GM10248 (cell line): ENCODE measurements around the gene PAPSS2.

Experiments used
- CTCF ChIA-PET: fragments of 300-600 bp; sonication (Branson Sonifier 250); formaldehyde crosslinking; extraction: SDS; loops from one replicate; lab custom pipeline; 2021; ENCODE audit warnings: antibody characterized with exemption; lab: Yijun Ruan, JAX
- POLR2A ChIA-PET: fragments of 350-650 bp; sonication (Branson Sonifier 250); formaldehyde crosslinking; extraction: SDS; loops from one replicate; lab custom pipeline; 2020; ENCODE audit warnings: antibody characterized with exemption; lab: Yijun Ruan, JAX
- DNase-seq: peaks from one replicate; pipeline ENCODE4 v3.0.0; 2012; ENCODE audit errors: extremely low spot score
- TF ChIP-seq, protein P1 (sequence below): IDR thresholded peaks from 2 replicates; pipeline ENCODE4 v1.5.1; 2012; ENCODE audit warnings: mild to moderate bottlenecking, low read depth; ENCODE audit errors: extremely low read depth, missing control alignments, control extremely low read depth

PAPSS2 gene

DNA sequence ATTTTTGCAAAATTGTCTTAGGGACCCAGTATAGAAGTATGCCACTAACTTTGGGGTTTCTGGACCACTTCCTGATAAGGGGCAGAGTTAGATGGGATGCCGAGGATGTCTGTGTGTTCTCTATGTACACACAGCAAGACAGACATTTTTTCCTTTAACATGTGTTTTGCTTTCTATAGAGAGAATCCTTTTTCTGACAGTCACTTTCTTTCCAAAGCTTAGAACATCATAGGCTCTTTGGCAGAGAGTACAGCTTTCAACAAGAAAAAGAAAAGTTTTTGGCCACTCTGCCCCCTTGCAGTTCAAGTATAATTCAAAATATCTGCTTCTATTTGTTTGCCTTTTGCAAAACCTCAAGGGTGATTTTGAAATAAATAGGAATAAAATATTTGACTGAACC lies 44.1 kb downstream of the PAPSS2 start:
- ChIA-PET CTCF (interaction anchor here (1.3 kb wide), 1 partner anchor 30 kb away, joined by 4 read pairs; no protein-coding TSS in a partner anchor), POLR2A (no interaction called here)
- DNase-seq = no peak
- TF ChIP-seq, protein P1, sequence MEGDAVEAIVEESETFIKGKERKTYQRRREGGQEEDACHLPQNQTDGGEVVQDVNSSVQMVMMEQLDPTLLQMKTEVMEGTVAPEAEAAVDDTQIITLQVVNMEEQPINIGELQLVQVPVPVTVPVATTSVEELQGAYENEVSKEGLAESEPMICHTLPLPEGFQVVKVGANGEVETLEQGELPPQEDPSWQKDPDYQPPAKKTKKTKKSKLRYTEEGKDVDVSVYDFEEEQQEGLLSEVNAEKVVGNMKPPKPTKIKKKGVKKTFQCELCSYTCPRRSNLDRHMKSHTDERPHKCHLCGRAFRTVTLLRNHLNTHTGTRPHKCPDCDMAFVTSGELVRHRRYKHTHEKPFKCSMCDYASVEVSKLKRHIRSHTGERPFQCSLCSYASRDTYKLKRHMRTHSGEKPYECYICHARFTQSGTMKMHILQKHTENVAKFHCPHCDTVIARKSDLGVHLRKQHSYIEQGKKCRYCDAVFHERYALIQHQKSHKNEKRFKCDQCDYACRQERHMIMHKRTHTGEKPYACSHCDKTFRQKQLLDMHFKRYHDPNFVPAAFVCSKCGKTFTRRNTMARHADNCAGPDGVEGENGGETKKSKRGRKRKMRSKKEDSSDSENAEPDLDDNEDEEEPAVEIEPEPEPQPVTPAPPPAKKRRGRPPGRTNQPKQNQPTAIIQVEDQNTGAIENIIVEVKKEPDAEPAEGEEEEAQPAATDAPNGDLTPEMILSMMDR = no peak

DNA sequence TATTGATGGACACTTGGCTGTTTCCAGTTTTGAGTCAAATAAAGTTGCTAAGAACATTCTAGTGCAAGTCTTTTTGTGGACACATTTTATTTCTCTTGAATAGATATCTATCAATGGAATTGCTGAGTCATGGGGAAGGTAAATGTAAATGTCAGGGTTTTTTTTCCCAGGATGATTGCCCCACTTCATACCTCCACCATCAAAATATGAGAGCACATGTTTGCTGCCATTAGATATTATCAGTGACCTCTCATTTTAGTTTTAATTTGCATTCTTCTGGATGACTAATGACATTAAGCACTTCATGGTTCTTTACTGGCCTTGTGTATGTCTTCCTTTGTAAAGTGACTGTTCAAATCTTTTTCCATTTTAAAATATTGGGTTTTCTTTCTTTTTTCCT lies 45.7 kb downstream of the PAPSS2 start:
- DNase-seq = no peak
- TF ChIP-seq, protein P1 = no peak
- CTCF ChIA-PET = no interaction called here
- POLR2A ChIA-PET = no interaction called here

DNA sequence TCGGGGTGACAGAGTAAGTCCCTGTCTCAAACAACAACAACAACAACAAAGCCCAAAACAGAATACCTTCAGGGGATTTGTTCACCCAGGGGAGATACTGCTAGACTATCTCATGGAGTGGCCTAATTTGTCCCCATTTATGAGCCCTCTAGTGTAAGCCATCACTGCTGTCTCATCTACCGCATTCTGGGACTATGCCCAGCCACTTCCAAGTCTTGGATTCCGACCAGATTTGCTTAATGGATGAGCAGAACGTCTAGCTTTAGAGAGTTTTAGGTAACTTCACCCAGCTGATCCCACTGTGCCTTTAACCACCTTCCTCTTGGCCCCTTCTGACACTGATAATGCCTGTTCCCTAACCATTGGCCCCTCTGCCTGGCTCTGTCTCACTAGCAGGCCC lies 47.1 kb downstream of the PAPSS2 start:
- CTCF ChIA-PET = interaction anchor here (0.7 to 0.8 kb wide), 2 partner anchors 9 kb away, joined by 3 read pairs; no protein-coding TSS in a partner anchor
- no peak for DNase-seq
- POLR2A ChIA-PET = no interaction called here
- TF ChIP-seq, protein P1 = no peak

- POLR2A ChIA-PET = no interaction called here
- TF ChIP-seq, protein P1 = no peak
- CTCF ChIA-PET = interaction anchor here (0.8 to 1.2 kb wide), 3 partner anchors 9 to 23 kb away, joined by 3 read pairs; no protein-coding TSS in a partner anchor
- no peak for DNase-seq
Measured at GRCh38 chr10:87707254-87707653, 47.6 kb downstream of the PAPSS2 start.

GRCh38 chr10:87712913-87713616 lies 53.4 kb downstream of the PAPSS2 start:
- ChIA-PET POLR2A (interaction anchor here (0.6 kb wide), 2 partner anchors 13 to 84 kb away, joined by 3 to 6 read pairs; no protein-coding TSS in a partner anchor), CTCF (interaction anchor here (1.7 kb wide), 1 partner anchor 14 kb away, joined by 3 read pairs; no protein-coding TSS in a partner anchor)
- TF ChIP-seq, protein P1 = no peak
- DNase-seq = no peak

DNA sequence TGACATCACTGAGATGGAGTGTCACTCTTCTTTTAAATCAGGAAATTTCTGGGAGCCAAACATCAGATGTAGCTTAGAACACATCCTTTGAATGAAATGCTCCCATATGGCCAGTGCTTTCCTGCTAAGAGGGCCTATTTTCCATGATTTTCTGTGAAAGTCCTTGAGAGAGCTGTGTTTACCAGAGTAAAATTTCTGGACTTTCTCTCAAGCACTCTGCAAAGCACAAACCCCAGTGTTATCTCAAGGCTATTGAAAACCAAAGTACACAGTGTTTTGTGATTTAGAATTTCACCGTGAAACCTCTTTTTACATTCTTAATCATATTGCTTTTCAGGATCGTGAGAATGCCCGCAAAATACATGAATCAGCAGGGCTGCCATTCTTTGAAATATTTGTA lies 54.0 kb downstream of the PAPSS2 start:
- TF ChIP-seq, protein P1 = no peak
- POLR2A ChIA-PET = no interaction called here
- DNase-seq = no peak
- CTCF ChIA-PET = interaction anchor here (1.0 to 1.7 kb wide), 2 partner anchors 15 kb away, joined by 3 read pairs; no protein-coding TSS in a partner anchor
